HG02610 (cell line): ENCODE results near the gene MATR3.

Experiments used
- ATAC-seq: cut with Tn5 transposase; IDR thresholded peaks from one replicate; pipeline ENCODE4 v1.9.1; 2021; ENCODE audit warnings: mild to moderate bottlenecking, moderate library complexity; ENCODE audit not compliant: unreplicated experiment

MATR3 gene

DNA sequence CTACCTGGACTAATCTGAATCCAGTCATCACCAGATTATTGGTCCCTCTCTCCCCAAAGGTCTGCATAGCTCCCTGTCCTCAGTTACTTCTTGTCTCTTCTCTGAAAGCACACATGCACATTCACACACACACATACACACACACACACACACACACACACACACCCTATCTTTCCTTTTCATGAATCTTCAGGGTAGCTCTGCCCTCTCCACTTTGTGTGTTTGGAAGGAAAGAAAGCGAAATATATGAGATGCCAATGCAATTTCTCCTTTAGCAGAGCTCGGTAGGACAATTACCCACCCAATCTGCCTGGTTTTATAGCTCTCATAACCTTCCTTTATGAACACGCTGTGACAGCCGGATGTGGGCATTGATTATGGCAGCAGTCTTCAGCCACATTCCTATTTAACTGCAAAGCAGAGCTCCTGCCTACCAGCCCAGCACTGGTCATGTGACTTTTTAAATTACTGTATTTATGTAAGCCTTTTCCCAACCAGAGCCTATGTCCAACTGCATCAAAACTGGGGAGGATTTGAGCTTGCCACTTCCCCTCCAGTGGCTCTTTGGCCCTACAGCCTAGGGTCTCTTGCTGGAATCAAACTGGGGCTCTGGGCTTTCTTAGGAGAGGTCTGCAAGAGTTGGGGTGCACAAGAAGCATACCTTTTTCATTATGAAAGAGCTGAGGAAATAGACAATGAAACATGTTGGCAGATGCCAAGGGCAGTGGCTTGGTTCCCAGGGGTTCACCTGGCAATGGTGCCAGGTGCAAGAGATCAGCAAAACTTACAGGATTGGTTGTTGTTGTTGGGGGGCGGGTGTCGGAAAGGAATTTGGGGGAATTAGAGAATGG is 20.8 kb upstream of the MATR3 start:
- no peak for ATAC-seq

DNA sequence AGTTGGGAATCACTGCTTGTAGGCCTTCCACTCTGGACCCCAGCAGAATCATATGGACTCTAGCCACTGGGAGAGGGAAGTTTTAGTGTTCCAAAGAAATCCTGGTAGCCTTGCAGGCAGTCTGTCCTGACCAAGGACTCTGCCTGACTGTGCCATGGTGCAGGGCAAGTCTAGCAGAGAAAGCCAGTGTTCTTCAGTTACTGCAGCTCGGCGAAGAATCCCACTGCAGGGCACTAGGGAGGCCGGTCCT is 20.3 kb upstream of the MATR3 start:
- no peak for ATAC-seq

DNA sequence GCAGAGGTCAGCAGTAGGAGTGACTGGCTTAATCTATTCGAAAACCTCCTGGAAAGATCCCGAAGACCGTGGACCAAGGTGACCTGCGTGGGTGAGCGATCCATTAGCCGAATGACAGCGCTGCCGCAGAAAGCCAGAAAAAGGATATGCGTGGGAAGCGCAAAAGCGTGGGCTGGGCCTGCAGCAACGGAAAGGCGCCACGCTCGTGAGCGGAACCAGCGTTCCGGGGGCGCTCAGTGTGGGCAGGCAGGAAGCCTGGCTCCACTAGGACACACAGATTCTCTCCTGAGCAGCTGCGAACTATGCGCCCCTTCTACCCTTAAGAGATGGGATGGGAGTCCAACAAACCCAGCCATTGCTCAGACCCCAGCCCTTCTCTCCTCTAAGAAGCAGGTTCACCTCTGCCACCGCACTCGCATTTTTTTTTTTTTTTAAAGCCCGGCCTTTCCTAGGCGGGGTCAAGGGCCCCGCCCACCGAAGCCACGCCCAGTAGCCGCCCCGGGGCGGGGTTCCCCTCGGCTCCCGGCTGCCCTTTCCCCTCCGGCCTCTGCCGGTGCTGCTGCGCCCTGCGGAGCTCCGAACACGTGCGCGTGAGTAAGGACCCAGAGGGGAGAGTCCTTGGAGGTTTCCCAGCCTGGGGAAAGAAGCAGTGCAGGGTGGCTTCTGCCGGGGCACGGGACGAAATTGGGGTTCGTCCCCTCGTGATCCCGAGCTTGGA is 19.8 kb upstream of the MATR3 start:
- ATAC-seq = peak; percentile 82

DNA sequence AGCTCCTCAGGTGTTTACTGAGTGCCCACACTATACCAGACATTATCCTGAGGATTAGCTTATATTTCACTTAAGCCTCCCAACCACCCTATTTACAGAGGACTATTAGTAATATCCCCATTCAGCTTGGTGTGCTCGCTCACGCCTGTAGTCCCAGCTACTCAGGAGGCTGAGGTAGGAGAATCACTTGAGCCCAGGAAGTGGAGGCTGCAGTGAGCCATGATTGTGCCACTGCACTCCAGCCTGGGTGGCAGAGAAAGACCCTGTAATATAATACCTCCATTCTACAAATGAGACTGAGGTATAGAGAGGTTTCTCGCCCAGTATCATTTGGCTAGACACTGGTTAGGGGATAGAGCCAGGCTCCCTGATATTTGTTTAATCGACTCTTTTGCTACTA is 18.0 kb upstream of the MATR3 start:
- no peak for ATAC-seq

DNA sequence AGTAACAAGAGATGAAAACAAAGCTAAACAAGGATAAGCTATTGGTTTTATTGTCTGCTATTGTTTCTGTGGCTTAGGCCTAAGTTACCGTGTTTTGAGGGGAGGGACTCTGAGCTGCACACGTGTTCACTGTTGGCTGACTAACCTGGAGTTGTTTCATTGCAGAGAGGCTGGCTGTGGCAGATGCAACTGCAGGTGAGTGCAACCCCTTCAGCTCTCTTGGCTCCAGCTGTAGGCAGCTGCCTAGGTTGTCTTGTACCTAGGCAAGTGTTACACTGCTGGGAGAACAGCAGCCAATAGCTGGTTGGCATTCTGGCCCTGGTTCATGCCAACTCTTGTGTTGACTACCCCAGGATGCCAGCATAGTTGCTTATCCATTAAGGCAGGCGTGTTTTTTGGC is 17.6 kb upstream of the MATR3 start:
- no peak for ATAC-seq

DNA sequence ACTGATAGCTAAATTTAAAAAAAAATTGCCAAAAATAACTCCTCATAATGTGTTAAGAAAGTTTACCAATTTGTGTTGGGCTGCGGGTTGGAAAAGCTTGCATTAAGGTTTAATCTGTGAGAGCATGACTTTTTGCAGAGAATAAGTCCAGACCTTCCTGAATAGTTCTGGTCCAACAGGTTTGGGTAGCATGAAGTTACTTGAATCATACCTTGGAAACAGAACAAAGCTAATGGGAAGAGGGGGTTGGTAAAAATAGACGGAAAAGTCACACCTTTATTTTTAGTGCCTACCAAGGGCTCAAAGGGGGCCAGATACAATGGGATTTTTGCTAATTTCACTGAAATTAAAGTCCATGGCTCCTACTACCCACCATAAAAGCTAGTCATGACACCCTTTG is 17.1 kb upstream of the MATR3 start:
- no peak for ATAC-seq

DNA sequence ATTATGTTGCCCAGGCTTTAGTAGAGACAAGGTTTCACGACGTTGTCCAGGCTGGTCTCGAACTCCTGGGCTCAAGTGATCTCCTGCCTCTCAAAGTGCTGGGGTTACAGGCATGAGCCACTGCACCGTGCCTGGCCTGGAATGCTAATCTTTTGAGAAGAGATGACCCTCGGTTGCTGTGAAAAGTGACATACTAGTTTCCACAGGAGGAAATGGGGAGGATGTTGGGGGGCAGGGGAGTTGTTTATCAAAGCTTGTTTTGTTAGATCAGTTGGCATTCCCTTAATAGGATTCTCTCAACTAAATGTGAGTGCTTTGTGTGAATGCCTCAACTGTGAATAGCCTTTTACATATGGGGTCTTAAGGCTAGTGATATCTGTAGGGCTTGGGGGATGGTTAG is 16.4 kb upstream of the MATR3 start:
- ATAC-seq = no peak

DNA sequence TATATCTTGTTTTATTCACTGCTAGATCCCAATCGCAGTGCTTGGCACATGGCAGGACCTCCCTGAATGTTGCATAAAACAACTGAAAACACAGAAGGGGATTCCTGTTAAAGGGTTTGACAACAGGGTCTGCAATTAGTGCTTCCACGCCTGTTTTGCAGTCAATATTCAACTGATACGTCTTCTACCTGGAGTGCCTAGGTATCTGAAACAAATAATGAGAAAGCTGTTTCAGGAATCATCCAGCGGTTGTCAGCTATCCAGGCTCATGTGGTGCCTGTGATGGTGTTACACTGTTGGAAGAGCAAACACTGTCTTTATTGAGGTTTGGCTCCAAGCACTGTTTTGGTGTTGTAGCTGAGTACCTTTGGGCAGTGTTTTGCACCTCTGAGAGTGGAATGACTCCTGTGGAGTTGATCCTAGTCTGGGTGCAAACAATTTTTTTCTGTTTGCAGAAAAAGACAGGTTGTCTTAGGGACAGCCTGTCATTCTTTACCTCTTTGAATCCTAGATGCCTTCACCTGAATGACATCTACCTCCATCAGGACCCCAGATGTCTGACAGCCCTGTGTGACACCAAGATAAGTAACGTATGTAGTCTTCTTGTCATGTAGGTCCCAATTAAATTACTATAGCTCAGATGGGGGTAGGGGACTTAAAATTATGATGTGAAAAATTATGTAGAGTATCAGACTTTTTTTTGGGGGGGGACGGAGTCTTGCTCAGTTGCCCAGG is 14.8 kb upstream of the MATR3 start:
- ATAC-seq = no peak

DNA sequence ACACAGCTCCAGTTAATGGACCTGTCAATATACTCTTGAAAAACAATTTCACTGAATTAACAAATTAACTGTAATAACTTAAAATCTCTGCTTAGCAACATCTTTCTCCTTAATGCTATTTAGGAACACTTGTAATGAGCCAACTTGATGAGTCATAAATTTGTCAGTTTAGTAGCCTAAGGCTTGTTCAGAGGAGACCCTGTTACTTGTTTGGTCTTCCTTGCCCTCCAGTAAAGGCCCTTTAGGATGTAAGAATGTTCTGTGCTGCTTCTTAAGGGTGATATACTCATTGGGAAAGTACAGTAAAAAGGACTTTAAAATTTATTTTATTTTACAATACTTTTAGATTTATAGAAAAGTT is 11.4 kb upstream of the MATR3 start:
- ATAC-seq = no peak

DNA sequence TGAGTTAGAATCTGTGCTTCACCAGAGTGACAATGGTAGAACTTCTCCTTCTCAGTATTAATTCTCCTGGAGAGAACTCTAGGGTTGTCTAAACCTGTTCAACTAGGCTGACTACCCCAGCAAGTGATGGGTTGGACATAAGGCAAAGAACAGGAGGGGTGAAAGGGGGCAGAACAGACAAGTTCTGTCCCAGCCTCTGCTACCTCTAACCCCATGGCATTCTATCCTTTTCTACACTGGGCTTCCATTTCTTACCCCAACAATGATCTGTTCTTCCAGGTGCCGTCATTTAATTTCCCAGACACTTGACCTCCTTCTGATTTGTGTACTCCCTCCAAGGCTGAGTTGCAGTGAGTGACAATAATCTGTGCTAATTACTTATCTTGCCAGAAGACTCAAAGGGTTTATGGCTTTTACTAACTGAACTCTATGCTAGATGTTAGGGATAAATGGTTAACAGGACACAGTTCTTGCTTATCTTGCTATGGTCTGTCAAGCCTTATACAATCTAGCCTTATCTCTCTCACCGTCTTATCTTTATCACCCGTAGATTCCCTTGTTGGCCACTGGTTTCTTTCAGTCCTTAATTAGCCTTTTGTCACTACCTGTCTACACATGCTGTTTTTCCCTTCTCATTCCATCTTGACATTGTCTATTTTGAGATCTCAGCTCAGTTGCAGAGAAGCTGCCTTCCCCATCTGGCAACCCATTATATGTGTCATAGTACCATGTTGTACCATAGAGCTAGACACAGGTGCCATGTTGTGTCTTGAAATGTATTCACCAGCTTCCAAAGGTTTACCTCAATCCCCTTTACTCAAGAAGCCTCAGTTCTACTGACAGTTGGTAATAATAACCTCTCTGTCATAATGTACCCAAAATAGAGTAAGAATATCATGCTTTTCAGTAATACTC is 10.0 kb upstream of the MATR3 start:
- ATAC-seq = no peak

DNA sequence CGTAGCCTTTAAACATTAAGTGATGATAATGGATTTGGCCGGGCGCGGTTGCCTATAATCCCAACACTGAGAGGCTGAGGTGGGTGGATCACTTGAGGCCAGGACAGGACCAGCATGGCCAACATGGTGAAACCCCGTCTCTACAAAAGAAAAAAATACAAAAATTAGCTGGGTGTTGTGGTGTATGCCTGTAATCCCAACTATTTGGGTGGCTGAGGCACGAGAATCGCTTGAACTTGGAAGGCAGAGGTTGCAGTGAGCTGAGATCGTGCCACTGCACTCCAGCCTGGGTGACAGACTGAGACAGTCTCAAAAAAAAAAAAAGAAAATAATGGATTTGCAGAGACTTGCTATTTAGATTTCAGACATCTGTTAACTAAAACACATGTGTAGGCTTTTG is 9.2 kb upstream of the MATR3 start:
- ATAC-seq = no peak

DNA sequence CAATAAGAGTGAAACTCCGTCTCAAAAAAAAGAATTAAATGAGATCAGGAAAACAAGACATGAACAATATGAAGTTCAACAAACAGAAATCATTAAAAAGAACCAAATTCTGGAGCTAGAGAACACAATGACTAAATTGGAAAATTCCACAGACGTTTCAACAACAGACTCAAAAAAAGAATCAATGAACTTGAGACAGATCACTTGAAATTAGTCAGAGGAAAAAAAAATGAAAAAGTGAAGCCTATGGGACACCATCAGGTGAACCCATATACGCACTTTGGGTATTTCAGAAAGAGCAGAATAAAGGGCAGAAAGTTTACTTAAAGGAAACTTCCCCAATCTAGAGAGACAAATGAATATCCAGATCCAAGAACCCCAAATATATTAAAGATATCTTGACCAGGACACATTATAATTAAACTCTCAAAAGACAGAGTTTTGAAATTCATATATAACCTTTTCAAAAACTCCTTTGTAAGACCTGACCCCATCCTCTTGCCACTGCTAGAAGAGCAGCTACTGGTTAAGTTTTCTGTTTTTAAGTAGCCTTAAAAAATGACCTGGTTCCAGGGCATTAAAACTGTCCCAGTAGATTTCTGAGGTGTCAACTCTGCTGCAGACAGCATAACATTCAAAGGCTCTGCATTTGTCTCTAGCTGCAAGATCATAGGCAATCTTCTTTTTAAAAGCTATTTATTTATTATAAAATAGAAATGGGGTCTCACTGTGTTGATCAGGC is 7.7 kb upstream of the MATR3 start:
- no peak for ATAC-seq

DNA sequence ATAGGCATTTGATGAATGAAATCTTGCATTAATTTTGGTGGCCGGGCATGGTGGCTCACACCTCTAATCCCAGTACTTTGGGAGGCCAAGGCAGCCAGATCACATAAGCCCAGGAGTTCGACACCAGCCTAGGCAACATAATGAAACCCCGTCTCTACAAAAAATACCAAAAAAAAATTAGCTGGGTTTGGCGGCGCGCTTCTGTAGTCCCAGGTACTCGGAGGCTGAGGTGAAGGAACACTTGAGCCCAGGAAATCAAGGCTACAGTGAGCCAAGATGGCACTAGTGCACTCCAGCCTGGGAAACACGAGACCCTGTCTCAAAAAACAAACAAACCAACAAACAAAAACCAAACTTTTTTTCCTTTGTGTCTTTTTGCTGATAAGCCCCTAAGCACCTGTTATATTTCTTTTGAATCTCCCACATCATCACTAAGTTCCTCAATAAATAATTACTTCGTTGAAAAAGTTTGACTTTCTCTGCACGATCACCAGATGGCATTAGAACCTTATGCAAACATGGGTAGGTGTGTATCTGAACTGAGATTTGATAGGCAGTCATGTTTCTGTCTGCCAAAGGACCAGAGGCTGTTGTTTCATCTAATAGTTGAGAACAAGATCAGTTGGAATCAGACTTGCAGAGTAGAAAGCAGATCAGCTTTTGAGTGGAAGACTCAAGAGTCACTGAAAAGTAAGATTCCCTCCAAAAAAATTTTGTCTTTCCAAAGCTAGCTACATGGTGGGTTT is 5.5 kb upstream of the MATR3 start:
- ATAC-seq = no peak

DNA sequence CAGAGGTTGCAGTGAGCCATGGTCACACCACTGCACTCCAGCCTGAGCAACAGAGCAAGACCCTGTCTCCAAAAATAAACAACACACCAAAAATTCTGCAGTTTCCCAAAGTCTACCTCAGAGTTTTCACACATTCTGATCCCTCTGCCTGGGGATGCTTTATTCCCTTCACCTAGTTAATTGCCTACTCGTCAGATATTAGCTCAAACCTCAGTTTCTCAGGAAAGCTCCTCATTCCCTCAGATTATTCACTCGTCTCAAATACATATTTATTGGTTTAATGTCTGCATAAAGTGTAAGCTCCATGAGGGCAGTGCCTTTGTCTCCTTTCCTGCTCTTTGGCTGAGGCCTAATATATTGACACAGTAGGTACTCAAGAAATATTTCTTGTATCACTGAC is 2.5 kb upstream of the MATR3 start:
- no peak for ATAC-seq

DNA sequence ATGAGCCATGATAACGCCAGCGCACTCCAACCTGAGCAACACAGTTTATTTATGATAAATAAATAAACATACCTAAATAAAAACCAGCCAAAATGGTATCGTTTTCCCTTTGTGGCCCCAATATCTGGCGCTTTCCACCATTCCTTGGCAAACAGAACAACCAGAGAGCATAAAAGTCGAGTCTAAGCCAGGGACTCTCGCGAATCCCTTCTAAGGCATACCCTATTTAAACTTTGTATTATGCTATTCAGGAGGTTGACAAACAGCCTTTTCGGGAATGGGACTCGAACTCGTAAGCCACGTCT is 386 bp upstream of the MATR3 start:
- no peak for ATAC-seq

DNA sequence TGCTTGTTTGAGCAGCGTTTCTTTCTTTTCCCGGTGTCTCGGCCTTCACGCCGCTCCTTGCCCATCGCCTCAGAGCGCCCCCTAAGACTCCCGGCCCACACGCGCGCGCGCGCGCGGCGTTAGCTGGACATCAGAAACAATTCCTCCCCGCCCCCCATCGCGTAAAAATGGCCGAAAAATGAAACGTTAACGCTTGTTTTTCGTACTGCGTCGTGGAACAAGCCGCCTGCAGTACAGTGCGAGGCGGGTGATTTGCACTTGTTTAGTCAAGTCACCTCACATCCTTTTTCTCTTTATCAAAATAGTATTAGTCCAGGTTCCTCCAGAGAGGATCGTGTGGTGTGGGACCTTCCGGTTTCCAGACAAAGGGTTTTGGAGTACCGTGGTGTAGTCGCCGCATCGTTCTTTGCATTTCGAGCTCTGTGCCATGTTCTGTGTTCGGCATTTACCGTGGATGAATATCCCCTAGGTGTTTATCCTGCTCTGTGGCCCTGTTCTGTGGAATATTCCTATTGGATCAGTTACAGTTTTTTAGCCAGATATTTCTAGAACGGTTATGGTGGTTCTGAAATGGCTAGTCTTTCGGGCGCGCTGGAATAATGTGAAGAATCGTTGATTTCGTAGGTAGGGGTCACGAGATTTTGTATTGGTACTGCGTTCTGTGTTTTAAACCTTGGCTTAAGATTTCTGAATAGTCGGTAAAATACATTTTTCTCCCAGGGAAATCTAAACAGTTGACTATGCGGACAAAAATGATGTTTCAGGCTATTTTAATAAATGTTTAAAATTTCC is 1.0 kb downstream of the MATR3 start:
- ATAC-seq = peak; percentile 24

DNA sequence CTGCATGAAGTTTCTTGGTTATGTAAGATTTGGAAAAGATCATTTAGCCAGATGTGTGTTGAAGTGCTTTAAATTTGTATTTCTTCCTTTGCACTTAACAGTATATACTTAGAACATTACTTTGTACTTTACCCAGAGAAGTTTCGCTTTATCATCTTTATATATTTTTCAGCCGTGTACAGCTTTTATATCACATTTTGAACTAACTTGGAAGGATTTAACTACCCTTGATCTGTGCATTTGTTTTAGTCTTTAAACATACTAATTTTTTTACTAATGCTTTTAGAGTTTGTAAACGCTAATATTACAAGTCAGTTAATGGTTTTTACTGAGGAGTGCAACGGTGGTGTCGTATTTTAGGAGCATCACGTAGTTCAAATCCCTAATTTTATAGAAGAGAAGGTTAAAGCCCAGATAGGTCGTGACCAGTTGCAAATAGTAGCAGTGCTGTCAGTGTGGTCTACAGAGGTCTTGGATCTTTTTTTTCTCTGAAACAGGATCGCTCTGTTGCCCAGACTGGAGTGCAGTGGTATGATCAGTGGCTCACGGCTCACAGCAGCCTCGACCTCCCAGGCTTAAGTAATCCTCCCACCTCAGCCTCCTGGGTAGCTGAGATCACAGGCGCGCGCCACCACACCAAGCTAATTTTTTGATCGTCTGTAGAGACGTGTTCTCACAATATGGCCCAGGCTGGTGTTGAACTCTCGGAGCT is 2.0 kb downstream of the MATR3 start:
- no peak for ATAC-seq

DNA sequence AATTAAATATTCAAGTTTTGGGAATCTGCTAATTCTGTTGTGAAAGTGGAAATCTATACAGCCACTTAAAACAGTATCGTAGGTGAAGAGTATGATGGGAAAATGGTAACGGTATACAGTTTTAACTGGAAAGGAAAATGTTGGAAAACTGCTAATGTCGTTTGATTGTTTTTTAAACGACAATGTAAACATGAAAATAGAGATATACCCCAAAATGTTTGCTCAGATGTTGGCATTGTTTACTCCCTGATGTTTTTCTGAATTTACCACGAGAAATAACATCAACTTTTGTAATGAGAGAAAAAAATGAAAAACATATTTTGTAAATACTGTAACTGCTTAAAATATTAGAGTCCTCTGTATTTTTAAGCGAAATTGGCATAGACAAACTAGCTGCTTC is 2.7 kb downstream of the MATR3 start:
- ATAC-seq = no peak
